Measurements from ENCODE around the gene AGPAT3. TPM values are rescaled to one million over a fixed set of nuclear protein-coding genes. Genes with fewer than 3 reads are reported as not detected.

AGPAT3 gene
- total RNA-seq, 1 experiment from 2014 or later, result 13.0 TPM

- Histone ChIP-seq H3K14ac (ENCODE audit: insufficient read depth, low read length) (no peak overlapping the region), H2BK5ac (ENCODE audit: insufficient read length, low read length) (no peak overlapping the region), H2BK12ac (ENCODE audit: insufficient read length, low read depth, low read length) (no peak overlapping the region), H3K79me1 (ENCODE audit: insufficient read depth, low read depth, low read length, poor library complexity, severe bottlenecking) (no peaks in the 10 kb centered on the region), H2AK5ac (ENCODE audit: insufficient read length, low read length) (no peak overlapping the region), H3K79me2 (ENCODE audit: insufficient read depth, low read length) (no peaks in the 10 kb centered on the region), H2BK20ac (ENCODE audit: low read depth, low read length, poor library complexity, severe bottlenecking) (no peak overlapping the region), H3K23ac (ENCODE audit: insufficient read length, low read depth, low read length) (no peak overlapping the region), H4K5ac (ENCODE audit: insufficient read length, low read depth, low read length) (no peak overlapping the region), H3T11ph (ENCODE audit: low read length) (no peak overlapping the region), H3K27ac (ENCODE audit: insufficient read length, low read depth, low read length) (no peak overlapping the region), H3K9ac (ENCODE audit: extremely low read depth, insufficient read length, low read length) (no peak overlapping the region), H3K56ac (ENCODE audit: insufficient read length, low read depth, low read length) (no peak overlapping the region), H2AFZ (ENCODE audit: low read length) (no peak overlapping the region), H4K20me1 (ENCODE audit: control insufficient read depth, insufficient read depth, insufficient read length) (no peaks in the 10 kb centered on the region), H3K23me2 (ENCODE audit: insufficient read length, low read depth, low read length, poor library complexity, severe bottlenecking) (no peaks in the 10 kb centered on the region), H3K27me3 (ENCODE audit: insufficient read depth, low read length) (no peaks in the 10 kb centered on the region), H3K18ac (ENCODE audit: insufficient read length, low read depth, low read length) (no peak overlapping the region), H3K4me2 (ENCODE audit: insufficient read depth, insufficient read length, low read length) (no peak overlapping the region), H3K4me1 (ENCODE audit: insufficient read depth, low read length) (no peaks in the 10 kb centered on the region; the same call in 1 of the 2 replicates), H2BK15ac (ENCODE audit: low read depth, low read length) (no peak overlapping the region), H2BK120ac (ENCODE audit: low read depth, low read length, poor library complexity, severe bottlenecking) (no peak overlapping the region), H4K8ac (replicated peaks; ENCODE audit: insufficient read length, low read depth, low read length) (no peak overlapping the region), H4K91ac (ENCODE audit: insufficient read length, low read depth, low read length) (no peak overlapping the region), H3K9me3 (ENCODE audit: control insufficient read depth, low read depth, low read length) (no peaks in the 10 kb centered on the region), H3K4ac (ENCODE audit: low read depth, low read length) (no peak overlapping the region)
- Mint-ChIP-seq H3K27ac (no peak overlapping the region), H3K27me3 (ENCODE audit: low read depth) (peaks cover 17% of the 10 kb centered on the region), H3K36me3 (ENCODE audit: insufficient read depth in 1 of 3, low read depth in 3 of 3) (0 out of 7 replicates have a peak, but pooled peaks cover 0 to 2% (median 2%) of the 10 kb centered on the region in 3 experiments), H3K4me3 (no peak overlapping the region), H3K9me3 (no peaks in the 10 kb centered on the region), H3K4me1 (peaks cover 11 to 12% of the 10 kb centered on the region in 2 experiments)
- TF ChIP-seq CTCF (conservative IDR thresholded peaks at IDR 0.05), result no peak
- WGBS (ENCODE audit: extremely low coverage, insufficient read length, low lambda C conversion rate), result no CpG with 5 or more reads among the region's 6 CpGs
- no peak for DNase-seq
Observed at GRCh38 chr21:43867948-43868347, 2.9 kb downstream of the AGPAT3 start.
